SH-SY5Y (cell line): Measurements from ENCODE around the gene UBTF.

Experiments used
- GATA2 ChIP-seq: IDR thresholded peaks from 2 replicates; pipeline ENCODE4 v1.6.1; 2011; ENCODE audit warnings: mild to moderate bottlenecking, low read depth, low read length
- GATA3 ChIP-seq: IDR thresholded peaks from 2 replicates; pipeline ENCODE4 v1.6.1; 2011; ENCODE audit warnings: low read depth, mild to moderate bottlenecking, low read length, moderate library complexity

UBTF gene

GRCh38 chr17:44155488-44155887 is 64.0 kb downstream of the UBTF start:
- no peak for TF ChIP-seq GATA3
- no peak for TF ChIP-seq GATA2
